Stimulated activated CD4-positive, alpha-beta T cell treated with anti-CD3 and anti-CD28 coated beads, TNF-alpha, amount 100 ng/mL, for 1 hour (primary cell): ENCODE measurements around the gene LMOD2.

Experiments
- DNase-seq, 3 donors: peaks; one replicate each; pipeline ENCODE4 v3.0.0-alpha.2; 2020; ENCODE audit warnings: low read depth in 3 of 3, low spot score in 1 of 3

LMOD2 gene

GRCh38 chr7:123666492-123666891, 10.8 kb downstream of the LMOD2 start:
- no peak for DNase-seq

GRCh38 chr7:123669485-123669884, 13.8 kb downstream of the LMOD2 start:
- DNase-seq = no peak

DNA sequence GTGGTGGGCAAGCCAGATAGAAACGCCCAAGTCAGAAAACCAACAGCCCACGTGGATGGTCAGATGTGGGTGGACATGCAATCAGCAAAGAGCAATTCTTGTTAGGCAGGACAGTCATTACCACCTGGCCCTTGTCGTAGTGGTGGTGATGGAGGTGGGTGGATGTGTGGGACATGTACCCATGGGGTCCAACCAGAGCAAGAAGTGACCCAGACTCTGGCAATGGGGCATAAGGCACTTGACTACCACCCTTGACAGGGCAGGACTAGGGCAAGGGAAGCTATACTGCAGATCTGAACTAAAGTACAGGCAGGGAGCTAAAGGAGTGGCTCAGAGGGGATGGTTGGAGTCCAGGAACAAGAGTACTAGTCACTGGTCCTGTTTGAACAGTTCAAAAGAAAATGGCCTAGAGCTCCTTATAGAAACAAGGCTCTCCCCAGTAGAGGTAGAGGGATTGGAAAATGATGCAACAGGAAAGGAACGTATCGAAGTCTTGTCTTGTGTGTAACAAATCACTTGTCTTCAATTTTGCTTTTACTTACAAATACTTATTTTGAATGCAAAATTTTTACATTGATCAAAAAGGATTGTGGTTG, 17.6 kb downstream of the LMOD2 start:
- DNase-seq = no peak

GRCh38 chr7:123673752-123674398, 18.2 kb downstream of the LMOD2 start:
- no peak for DNase-seq

DNA sequence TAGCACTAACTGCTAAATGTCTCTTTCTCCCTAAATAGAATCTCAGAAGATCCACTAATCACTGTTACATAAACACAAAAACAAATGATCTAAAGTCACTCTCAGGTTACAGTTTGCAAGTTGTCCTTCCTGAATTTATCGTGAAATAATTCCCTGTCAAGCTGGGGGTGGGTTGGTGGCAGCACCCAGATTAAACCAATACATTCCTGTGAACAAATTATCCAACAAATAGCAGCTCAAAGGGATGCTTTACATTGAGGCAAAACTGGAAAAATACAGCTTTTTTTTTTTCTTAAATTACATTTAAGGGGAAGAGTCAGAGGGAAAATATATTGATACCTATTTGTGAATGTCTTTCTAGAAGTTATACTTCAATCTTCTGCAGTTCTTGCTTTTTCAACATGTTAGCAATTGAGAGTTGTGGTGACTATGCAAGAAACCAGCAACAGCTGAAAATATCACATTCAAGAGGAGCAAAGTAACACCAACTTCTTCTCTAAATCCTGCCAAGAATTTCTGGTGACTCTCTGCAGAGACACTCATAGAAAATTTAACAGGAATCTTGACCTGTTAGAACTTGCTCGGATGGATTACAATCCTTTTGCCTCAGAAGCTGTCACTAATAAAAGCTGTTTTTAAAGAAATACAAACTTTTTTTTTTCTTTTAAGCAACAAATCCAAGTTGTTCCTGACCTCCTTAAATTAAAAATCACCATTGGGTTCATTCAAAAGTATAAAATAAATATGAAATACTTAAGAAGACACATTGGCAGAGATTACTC, 18.9 kb downstream of the LMOD2 start:
- DNase-seq = no peak

GRCh38 chr7:123675181-123675473, 19.5 kb downstream of the LMOD2 start:
- DNase-seq = no peak

- DNase-seq = no peak
Measured at GRCh38 chr7:123677061-123677715, 21.5 kb downstream of the LMOD2 start.

GRCh38 chr7:123679614-123680013, 23.9 kb downstream of the LMOD2 start:
- DNase-seq = no peak

DNA sequence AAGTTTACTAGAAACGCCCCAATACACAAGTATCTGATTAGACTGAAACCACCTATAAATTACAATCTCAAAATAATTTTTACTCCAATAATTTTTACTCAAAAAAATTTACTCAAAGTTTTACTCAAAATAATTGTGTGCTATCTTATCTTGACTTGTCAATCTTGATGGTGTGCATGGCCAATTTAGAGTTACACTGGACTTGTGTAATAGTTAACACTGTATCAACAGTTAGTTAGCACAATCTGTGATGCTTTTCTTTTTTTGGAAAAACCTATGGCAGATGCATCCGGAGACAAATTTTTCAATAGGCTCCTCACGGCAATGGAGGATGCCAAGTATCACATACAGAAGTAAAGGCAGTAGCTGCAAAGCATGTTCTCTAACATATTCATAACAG, 24.9 kb downstream of the LMOD2 start:
- no peak for DNase-seq

DNA sequence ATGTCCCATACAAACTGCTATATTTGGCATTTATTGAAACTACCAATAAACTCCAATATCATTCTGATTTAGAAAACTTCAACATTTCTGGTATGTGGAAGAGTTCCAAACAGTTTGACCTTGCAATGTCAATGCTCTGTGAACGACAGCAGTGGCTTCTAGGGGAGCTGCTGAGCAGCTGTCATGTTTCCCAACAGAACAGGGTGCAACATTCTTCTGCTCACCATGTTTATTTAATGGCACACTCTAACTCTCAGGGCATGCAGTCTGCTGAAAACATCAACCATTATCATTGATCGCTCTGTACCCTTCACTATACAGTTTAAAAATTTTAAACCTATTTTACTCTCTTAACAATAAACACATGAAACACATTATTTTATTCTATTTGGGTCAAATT, 25.9 kb downstream of the LMOD2 start:
- no peak for DNase-seq

GRCh38 chr7:123682690-123683089, 27.0 kb downstream of the LMOD2 start:
- DNase-seq = no peak

DNA sequence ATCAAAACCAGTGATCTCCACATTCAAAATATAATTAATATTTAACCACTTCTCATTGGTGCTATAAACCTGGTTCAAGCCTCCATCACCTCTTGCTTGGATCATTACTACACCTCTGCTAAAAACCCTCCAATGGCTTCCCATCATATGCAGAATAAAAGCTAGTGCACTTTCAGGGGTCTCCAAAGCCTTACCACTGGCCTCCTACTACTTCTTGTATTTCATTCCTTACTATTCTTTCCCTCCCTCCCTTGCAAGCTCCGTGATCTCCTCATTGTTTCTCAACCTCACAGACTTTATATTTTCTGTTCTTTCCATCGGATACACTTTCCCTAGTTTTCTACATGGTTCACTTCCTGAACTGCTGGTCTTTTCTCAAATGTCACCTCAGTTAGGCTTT, 31.5 kb downstream of the LMOD2 start:
- no peak for DNase-seq

DNA sequence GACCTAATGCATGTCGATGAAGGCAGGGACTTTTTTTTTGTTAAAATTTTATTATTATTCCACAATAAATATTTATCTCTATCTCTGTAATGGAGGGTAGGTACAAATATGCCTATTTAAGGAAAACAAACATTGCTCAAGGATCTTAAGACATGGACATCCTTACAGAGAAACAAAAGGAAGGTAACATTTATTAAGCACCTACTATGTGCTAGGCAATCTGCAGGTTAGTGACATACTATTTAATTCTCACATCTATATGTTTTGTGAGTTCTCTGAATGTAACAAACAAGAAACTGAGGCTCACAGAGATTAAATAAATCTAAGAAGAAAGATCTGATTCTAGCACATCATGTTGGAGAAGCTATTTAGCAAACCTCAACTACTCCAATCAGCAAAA, 32.1 kb downstream of the LMOD2 start:
- DNase-seq = no peak

- no peak for DNase-seq
Measured at GRCh38 chr7:123689250-123689649, 33.6 kb downstream of the LMOD2 start.

DNA sequence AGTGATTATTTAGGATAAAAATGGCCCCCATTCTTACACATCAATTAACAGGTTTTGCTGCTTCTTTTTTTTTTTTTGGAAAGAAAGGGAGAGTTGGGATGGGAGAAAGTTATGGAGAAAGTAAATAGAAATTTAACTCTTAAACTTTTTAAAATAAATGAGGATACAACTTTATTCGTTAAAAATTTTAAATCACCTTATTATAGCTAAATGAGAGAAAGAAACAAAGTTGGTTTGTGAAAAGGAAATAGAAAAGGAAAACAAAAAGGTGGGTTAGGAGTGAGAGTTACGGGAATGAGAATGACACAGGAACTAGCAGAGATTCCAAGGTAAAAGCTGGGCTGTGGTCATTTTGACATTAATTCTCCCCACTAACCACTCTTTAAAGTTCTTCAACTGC, 34.9 kb downstream of the LMOD2 start:
- no peak for DNase-seq

GRCh38 chr7:123692471-123692877, 36.8 kb downstream of the LMOD2 start:
- DNase-seq = no peak

DNA sequence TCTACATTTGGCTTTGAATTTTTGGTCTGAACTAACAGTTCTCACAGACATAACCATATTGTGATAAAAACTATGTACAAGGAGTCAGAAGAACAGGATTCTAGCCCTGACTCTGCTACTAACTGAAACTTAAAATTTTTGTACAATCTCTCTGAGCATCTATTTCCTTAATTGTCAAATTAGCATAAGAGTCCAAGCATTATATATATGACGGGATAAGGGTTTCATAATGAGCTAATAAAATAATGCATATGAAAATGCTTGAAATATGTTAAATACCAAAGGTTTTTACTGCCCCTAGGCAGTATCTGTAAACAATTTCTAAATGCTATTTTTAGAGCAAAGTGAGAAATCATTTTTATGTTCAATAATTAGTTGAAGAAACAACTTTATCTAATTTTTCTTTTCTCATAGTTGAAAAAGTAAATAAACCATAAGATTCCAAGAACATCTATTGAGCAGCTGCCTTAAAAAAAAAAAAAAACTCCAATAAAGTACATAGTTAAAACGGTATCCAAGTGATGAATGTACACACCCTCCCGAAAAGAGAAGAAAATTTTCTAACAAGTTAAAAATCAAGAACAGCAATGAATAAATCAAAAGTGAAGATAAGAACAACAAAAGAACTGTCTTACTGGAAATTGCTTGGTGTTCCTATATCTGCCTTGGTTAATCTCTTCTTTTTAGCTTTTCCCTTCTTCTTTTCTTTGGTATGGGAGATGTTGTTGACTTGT, 40.4 kb downstream of the LMOD2 start:
- DNase-seq = no peak

DNA sequence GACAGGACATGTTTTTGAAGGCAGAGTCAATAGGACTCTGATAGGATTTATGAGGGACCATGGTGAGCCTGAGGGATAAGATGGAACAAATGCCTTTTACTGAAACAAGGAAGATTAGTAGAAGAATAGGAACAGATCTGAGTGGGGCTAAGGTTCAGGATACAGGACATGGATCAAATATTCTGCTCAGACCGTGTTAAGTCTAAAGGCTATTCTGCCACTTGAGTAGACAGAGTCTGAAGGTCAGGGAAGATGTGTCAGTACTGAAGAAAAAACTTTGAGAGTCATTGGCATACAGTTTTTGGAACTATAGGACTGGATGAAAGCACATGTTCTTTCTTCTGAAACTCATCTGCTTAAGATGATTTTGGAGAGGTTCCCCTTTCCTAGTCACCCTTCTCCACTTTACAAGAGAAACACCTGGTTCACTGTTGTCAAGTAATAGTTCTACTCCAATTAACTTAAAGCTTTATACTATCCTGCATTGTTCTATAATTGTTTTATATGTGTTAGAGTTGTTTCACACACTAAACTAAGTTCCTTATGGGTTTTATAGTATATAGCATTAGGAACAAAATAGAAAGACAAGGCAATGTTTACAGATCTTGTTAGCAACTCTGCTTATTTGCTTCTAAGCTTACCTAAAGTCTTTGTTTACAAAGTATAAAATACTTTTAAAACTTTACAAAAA, 49.7 kb downstream of the LMOD2 start:
- DNase-seq = no peak

GRCh38 chr7:123709525-123709924, 53.9 kb downstream of the LMOD2 start:
- no peak for DNase-seq

DNA sequence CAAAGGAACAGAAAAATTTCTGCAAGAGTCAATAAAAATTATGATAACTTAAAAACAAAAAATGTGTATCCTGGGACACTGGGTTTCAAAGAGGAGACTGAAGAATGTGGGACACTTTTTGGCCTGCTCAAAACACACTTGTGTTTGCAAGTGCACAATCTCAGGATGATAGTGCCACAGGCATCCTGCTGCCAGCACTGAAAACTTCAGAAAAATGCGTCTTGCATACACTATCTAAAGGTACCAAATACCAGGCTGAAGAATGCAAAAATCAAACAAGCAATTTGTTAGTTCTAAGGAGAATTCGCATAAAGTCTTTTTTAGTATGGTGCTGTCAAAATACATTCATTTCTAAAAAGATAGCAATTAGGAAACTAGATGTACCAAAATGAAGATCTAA, 55.0 kb downstream of the LMOD2 start:
- no peak for DNase-seq

DNA sequence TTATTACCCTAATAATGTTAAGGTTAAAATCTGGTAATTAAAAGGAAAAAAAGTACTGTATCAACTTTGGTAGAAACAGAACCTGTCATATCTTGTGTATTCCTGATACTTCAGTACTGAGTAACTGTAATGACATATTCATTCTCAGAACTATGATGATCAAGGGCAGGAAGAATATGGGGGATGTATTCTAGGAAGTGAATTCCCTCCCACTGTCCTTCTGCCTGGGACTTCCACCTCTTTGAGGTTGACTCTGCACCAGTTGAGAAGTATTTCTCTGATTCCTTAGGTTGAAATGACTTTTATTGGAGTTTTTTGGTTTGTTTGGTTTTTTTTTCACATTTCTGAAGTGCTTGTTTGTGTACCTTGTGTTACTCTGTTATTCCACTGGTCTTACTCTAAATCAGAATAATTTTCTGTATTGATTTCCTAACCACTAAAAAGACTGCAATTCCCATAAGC, 56.2 kb downstream of the LMOD2 start:
- no peak for DNase-seq
